Measurements from ENCODE around the gene RTL10.

- TF ChIP-seq CTCF (IDR thresholded peaks at IDR 0.05) (no peak), POLR2A (IDR thresholded peaks at IDR 0.05) (no peak)
Measured at GRCh38 chr22:19879246-19879570, 24.5 kb upstream of the RTL10 start.

Data from ovary (tissue), 3 donors.